Stimulated activated naive CD8-positive, alpha-beta T cell treated with anti-CD3 and anti-CD28 coated beads, Interleukin-15, Interleukin-2, amounts not matched to agents 100 U/mL and 50 U/mL, for 24 hours (primary cell): ENCODE measurements around the gene ZNF580.

Experiments used
- ATAC-seq: fragments of 150-1000 bp; cut with Tn5 transposase; one replicate; pipeline ENCODE4 v1.10.0; 2021
- DNase-seq: peaks from one replicate; pipeline ENCODE4 v3.0.0; 2021

Gene ZNF580

GRCh38 chr19:55647732-55648584 is 7.2 kb downstream of the ZNF580 start, which contains the start of gene CCDC106:
Gene CCDC106, plus strand, starts transcription at chr19:55648212. Its CDS starts 835 bp downstream, at chr19:55649047.
- peak; percentile 65 for DNase-seq
- ATAC-seq = peak; percentile 4

DNA sequence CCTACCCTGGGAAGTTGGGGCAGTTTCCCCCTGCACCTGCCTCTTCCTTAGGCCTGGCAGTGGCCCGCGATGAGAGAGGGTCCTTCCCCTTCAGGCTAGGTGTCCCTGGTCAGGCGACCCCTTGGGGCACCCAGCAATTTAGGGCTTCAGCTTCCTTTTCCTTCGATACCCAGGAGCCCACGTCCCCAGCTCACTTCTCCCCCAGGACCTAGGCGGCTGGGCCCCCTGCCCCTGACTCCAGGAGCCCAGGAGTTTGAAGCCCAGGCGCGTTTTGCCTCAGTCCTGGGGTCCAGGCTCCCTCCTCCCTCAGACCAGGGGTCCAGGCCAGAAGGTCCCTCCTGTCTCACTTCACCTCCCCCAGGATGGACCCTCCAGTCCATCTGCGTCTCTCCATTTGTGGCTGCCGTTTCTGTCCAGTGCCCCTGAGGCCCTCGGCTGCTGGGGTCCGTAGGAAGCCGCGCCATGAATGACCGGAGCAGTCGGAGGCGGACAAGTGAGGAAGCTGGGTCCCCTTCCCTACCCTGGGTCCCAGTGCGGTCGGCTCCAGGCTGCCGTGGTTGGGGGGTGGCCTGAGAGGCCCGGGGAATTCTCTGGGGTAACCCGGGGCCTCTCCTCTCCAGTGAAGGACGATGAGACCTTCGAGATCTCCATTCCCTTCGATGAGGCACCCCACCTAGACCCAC is 7.9 kb downstream of the ZNF580 start:
- ATAC-seq (no peak), DNase-seq (no peak)

GRCh38 chr19:55649268-55650125 is 8.7 kb downstream of the ZNF580 start:
- DNase-seq (no peak), ATAC-seq (no peak)

GRCh38 chr19:55650126-55650557 is 9.3 kb downstream of the ZNF580 start:
- ATAC-seq (no peak), DNase-seq (peak; percentile 66)

DNA sequence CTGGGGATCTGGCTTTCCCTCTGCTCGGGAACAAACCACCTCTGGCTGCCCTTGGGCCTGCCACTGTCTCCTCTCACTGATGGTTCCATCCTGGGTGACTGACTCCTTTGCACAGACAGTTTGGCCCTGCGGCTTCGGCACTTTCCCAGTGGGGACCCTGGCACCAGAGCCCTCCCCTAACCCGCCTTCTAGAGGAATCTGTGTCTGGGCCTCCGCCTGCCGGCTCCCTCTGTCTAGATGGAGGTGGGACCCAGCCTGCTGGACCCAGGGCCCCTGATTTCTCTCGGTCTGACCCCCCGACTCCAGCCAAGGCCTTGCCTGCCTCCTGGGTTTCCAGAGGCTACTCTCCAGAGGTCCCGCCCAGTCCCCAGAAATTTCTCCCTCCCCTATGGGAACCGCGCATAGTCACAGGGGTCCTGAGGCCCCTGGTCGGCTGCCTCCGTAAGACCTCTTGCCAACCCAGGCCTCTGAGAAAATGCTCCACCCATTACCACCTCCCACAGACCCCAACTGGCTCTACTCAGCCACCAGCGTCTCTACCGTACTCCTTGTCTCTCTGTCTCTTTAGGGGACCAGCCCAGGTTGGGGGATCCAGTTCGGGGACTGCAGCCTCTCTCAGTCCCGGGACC is 9.9 kb downstream of the ZNF580 start:
- no peak for ATAC-seq
- DNase-seq = no peak

DNA sequence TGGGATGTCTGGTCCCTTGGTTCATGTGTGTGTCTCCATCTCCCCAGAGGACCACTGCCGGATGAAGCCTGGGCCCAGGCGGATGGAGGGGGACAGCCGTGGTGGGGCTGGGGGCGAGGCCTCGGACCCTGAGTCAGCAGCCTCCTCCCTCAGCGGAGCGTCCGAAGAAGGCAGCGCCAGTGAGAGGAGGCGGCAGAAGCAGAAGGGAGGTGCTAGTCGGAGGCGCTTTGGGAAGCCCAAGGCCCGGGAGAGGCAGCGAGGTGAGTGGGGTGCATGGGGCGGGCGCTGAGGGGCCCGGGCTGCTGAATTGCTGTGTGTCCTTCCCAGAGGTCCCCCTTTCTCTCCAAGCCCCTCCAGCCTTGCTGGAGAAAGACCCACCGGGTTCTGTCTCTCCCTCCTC is 10.4 kb downstream of the ZNF580 start:
- ATAC-seq = no peak
- DNase-seq = no peak

GRCh38 chr19:55652311-55653128 is 11.7 kb downstream of the ZNF580 start:
- ATAC-seq (no peak), DNase-seq (no peak)

DNA sequence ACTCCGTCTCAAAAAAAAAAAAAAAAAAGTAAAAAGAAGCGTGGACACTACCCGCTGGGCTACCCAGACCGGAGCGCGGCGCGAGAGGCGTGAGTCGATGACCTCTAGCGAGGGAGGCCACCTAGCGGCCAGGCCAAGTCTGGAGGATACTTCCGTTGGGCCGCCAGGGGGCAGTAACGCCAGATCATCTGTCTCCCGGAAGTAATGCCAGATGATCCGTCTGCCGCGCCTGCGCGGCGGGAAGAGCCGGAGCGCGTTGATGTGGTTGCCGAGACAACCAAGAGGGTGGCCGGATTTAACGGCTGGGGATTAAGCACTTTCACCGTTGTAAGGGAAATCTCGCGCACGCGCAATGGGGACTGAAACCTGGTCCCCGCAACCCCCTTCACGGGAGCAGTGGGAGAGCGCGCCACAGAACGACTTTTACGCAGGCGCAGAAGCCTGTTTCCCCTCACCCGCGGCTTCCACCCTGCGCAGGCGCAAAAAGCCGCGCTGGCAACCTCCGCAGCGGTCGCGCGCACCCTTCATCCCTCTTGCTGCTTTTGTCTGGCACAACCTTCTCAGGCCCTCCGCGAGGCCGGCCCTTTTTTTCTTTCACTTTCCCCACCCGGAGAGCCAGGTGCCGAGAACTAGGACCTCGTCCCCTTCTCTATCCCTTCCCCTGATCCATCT is 13.0 kb downstream of the ZNF580 start:
- ATAC-seq (peak; percentile 48), DNase-seq (peak; percentile 96)

DNA sequence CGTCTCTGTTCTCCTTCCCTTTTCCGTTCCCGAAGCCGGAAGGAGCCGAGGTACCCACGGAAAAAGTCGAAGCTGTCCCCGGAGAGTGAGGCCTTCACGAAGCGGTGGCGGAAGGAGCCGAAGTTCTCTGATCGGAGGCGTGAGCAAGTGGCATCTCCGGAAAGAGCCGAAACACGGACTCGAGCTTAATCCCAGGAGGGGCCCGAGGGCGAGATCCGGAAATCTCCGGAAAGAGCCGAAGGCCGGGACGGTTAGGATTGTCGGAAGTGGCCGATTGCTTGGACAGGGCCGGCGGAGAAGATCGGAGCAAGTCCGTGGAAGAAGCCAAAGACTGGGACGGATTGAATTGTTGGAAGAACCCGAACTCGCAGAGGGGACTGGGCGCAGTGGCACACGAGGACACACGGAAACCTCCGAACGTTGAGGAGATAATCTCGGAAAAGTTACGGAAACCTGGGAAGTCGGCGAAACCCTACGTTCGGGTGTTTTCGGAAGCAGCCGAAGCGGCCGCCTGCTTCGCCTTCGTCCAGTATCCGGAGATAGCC is 13.6 kb downstream of the ZNF580 start:
- DNase-seq = peak; percentile 98

DNA sequence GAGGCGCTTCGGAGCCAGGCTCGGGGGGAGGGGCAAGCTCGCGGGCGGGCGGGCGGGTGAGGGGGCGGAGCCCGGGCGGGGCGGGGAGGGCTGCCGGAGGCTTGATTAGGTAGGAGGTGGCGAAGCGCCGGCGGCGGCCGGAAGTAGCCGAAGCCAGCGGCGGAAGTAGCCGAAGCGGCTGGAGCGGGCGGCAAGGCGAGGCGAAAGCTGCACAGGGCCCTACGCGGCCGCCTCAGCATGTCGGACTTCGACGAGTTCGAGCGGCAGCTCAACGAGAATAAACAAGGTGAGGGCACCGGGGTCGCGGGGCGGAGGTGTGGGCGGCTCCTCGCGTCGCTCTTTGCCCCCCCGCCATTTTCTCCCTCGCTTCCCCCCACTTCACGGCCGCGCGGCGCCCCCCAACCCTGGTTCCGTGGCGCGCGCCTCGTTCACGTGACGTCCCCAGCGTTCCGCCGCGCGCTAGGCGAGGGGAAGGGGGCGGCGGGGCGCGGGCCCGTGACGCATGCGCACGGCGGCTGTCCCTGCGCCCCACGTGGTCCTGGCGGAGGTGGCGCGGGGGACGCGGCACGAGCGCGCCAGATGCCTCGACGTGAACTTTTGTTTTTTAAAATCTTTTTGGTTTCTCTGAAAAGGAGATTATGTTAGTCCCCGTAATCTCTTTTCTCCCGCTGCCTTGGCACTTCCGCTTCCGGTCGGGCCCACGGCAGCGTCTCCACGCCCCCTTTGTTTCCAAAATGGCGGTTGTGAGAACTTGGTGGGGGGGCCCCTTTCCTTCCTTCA is 14.3 kb downstream of the ZNF580 start, which contains the start of gene U2AF2:
Gene U2AF2 (plus strand): TSS at position 168 of the 780 bp plus-strand sequence. CDS start 70 bp downstream, at position 238.
- peak; percentile 55 for ATAC-seq
- peak; percentile 98 for DNase-seq

More for the DNA sequence above, 13.6 kb downstream of the ZNF580 start:
- peak; percentile 76 for ATAC-seq

DNA sequence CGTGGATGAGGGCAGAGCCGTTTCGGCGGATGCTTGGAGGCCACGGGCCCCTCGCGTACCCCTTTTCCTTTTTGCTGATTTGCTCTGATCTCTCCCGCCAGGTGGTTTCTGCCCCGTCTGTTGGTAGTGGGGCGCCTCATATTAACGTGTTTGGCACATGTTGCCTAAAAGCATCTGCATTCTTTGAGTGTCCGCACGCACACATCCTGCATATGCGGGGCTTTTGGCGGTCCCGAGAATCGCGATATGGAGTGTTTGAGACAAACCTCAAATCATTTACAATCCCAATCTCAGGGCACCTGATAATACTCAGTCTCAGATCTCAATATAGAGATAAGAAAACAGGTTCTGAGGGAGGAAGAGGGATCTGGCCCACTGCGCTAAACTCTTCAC is 14.8 kb downstream of the ZNF580 start:
- DNase-seq (no peak), ATAC-seq (no peak)

DNA sequence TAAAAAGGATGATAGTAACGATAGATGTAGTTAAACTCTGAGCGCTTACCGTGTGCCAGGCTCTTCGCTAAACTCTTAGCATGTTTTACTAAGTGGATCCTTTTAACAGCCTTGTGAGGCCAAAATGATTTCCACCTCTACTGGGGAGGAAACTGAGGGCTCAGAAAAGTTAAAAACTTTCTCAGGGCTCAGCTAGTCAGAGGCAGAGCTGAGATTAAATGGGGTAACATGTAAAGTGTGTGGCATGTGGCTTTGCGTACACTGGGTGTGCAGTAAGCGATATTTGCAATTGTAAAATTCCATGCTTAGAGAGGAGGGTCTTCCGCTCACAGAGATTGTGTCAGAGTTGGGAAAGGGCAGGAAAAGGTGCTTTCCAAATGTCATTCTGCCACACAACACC is 15.8 kb downstream of the ZNF580 start:
- no peak for ATAC-seq
- no peak for DNase-seq

DNA sequence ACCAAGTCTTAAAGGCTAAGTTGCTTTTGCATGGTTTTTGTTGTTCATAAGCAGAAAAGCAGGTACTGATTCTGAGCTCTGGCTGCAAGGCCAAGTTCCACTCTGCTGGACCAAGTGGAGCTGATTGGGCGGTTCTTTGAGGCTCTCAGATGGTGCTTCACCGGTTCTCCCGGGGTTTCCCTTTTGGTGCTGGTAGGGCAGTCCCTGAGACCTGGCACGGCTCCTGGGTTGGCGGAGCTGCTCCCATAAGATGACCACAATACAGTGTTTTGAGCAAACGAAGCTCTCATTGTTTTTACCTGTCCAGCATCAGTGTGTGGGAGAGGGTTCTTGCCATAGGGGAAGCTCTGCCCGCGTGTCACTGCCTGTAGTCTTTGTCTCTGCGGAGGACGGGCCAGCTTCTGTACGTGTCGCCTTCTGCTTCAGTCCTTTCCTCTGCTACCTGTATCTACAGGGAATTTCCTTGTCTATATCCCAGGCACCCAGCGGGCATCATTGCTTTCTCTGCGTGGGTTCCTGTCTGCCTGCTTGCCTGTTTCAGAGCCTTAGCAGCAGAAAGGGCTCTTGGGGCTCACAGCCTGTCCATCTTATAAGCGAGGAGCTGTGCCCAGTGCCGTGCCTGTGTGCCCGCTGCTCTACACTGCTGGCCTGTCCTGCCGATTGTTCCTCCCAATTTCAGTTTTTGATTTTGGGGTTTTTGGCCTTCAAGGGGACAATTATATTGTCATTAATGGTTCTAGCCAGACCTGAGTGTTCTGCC is 16.4 kb downstream of the ZNF580 start:
- DNase-seq (no peak), ATAC-seq (no peak)

DNA sequence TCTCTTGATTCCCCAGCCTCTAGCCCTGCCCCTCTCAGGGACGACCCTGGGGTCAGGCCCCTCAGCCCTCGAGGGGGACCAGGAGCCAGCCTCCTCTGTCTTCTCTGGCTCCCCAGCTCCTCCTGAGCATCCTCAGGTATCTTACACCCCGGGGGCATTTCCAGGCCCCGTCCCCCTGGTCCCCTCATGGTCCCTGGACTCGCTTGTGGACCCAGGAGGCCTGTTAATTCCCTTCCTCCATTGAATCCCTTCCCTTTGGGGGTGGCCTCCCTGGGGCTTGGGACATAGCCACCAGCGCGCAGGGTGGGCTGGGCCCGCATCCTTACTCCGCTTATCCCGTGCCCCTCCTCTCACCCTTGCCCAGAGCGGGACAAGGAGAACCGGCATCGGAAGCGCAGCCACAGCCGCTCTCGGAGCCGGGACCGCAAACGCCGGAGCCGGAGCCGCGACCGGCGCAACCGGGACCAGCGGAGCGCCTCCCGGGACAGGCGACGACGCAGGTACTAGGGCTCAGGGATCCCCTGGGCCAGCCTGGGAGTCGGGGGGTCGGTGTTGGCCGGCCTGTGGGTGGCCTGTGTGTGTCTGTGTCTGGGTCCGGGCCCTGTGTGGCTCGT is 18.2 kb downstream of the ZNF580 start:
- no peak for ATAC-seq
- no peak for DNase-seq

- ATAC-seq (no peak), DNase-seq (no peak)
Observed at GRCh38 chr19:55659822-55660221, 19.0 kb downstream of the ZNF580 start.

DNA sequence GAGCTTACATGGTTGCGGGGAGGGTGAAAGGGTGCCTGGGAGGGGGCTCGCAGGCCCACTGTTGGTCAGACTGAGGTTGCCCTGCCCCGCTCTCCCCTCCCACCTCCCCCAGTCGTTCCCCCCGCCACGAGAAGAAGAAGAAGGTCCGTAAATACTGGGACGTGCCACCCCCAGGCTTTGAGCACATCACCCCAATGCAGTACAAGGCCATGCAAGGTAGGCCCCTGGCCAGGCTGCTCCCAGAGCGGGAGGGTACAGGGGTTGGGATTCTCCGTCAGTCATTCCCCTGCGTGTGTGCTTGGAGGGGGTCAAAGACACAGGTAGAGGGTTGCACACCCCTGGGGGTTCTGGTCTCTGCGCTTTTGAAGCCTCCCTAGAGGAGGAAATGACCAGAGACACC is 19.6 kb downstream of the ZNF580 start:
- DNase-seq (no peak), ATAC-seq (no peak)

GRCh38 chr19:55660991-55661390 is 20.2 kb downstream of the ZNF580 start:
- DNase-seq (no peak), ATAC-seq (no peak)

- ATAC-seq (no peak), DNase-seq (no peak)
Observed at GRCh38 chr19:55661826-55662225, 21.0 kb downstream of the ZNF580 start.
